SK-N-SH (cell line): ENCODE measurements around the gene CLN6.

Source experiments
- EZH2phosphoT487 ChIP-seq: fragments of 200-600 bp; sonication (generic); IDR thresholded peaks from 2 replicates; pipeline ENCODE4 v1.6.1; 2017; ENCODE audit warnings: low read depth, mixed run types, mild to moderate bottlenecking, antibody characterized with exemption, moderate library complexity, borderline replicate concordance
- GABPA ChIP-seq: IDR thresholded peaks from 2 replicates; pipeline ENCODE4 v1.4.0; 2012; ENCODE audit warnings: low read depth, mild to moderate bottlenecking
- RAD21 ChIP-seq: IDR thresholded peaks from 2 replicates; pipeline ENCODE4 v1.6.1; 2012; ENCODE audit warnings: mild to moderate bottlenecking, low read length
- YY1 ChIP-seq: IDR thresholded peaks from 2 replicates; pipeline ENCODE4 v1.4.0; 2012; ENCODE audit warnings: low read depth, mild to moderate bottlenecking
- TF ChIP-seq, protein P1 (sequence below): fragments of 200-600 bp; sonication (generic); IDR thresholded peaks from 2 replicates; pipeline ENCODE4 v1.6.1; 2017; ENCODE audit warnings: antibody characterized with exemption, mild to moderate bottlenecking, moderate library complexity

DNA sequence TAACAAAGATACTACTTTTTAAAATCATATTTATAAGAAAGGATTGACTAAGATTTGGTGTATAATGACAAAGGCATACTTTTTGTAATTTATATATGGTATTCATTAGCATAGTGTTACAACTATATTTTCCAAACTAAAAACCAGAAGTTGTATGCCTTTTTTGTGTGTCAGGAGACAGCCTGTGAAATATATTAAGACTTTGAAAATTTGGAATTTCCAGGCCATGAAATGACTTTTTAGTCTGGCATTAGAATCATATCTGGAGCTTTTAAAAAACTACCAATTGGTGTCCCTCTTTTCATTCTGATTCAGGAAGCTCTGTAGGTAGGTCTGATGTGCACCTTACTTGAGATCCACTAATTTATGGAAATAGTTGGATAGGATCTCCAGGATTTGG is 66.3 kb downstream of the CLN6 start:
- TF ChIP-seq EZH2phosphoT487 (no peak), RAD21 (no peak), GABPA (no peak), YY1 (no peak)
- TF ChIP-seq, protein P1, sequence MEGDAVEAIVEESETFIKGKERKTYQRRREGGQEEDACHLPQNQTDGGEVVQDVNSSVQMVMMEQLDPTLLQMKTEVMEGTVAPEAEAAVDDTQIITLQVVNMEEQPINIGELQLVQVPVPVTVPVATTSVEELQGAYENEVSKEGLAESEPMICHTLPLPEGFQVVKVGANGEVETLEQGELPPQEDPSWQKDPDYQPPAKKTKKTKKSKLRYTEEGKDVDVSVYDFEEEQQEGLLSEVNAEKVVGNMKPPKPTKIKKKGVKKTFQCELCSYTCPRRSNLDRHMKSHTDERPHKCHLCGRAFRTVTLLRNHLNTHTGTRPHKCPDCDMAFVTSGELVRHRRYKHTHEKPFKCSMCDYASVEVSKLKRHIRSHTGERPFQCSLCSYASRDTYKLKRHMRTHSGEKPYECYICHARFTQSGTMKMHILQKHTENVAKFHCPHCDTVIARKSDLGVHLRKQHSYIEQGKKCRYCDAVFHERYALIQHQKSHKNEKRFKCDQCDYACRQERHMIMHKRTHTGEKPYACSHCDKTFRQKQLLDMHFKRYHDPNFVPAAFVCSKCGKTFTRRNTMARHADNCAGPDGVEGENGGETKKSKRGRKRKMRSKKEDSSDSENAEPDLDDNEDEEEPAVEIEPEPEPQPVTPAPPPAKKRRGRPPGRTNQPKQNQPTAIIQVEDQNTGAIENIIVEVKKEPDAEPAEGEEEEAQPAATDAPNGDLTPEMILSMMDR: no peak
